Breast epithelium (tissue), 3 donors: ENCODE data around the gene LAGE3.

Experiments used
- CTCF ChIP-seq, 3 donors: fragments of 450-650 bp; IDR thresholded peaks; one replicate each; pipeline ENCODE4 v1.5.1; 2016 to 2017; ENCODE audit warnings: antibody characterized with exemption in 3 of 3, mild to moderate bottlenecking in 3 of 3, moderate library complexity in 3 of 3
- POLR2A ChIP-seq: fragments of 450-650 bp; IDR thresholded peaks from one replicate; pipeline ENCODE4 v1.6.1; 2016; ENCODE audit warnings: antibody characterized with exemption, mild to moderate bottlenecking, moderate library complexity
- POLR2AphosphoS5 ChIP-seq, 3 donors: sonication (generic); formaldehyde crosslinking; IDR thresholded peaks; one replicate each; pipeline ENCODE4 v1.6.1; 2017; ENCODE audit warnings: antibody characterized with exemption in 3 of 3

- TF ChIP-seq CTCF (IDR thresholded peaks at IDR 0.05) (no peak), POLR2A (no peak), POLR2AphosphoS5 (IDR thresholded peaks at IDR 0.05) (no peak)
Observed at GRCh38 chrX:154512879-154513553, 33.9 kb upstream of the LAGE3 start.
